CD4-positive, CD25-positive, alpha-beta regulatory T cell (primary cell): ENCODE data around the gene ATG16L2. TPM values are rescaled to one million over a fixed set of nuclear protein-coding genes. Genes with fewer than 3 reads are reported as not detected.

Experiments used
- ATAC-seq, 2 donors: fragments of 150-1000 bp; cut with Tn5 transposase; one replicate each; pipeline ENCODE4 v1.10.0; 2021; ENCODE audit warnings: low read depth in 2 of 2, moderate number of reproducible peaks in 2 of 2, moderate library complexity in 1 of 2
- DNase-seq, 3 donors: peaks; one replicate each; pipeline versions ENCODE4 v3.0.0 to v3.0.0-alpha.2; 2012 to 2022; ENCODE audit warnings: mixed read lengths in 1 of 3
- H3K27ac ChIP-seq: one replicate; pipeline ENCODE4 v1.7.0; 2013; ENCODE audit warnings: mild to moderate bottlenecking, low read length; ENCODE audit not compliant: insufficient read depth, poor library complexity, severe bottlenecking
- H3K27me3 ChIP-seq: one replicate; pipeline ENCODE4 v1.7.0; 2013; ENCODE audit warnings: low read length; ENCODE audit not compliant: control insufficient read depth, insufficient read depth
- H3K36me3 ChIP-seq: one replicate; pipeline ENCODE4 v1.7.0; 2013; ENCODE audit warnings: mild to moderate bottlenecking, low read length, moderate library complexity; ENCODE audit not compliant: control insufficient read depth, insufficient read depth
- H3K4me1 ChIP-seq: 2 replicates; pipeline ENCODE4 v1.7.0; 2013; ENCODE audit warnings: mild to moderate bottlenecking, low read length; ENCODE audit not compliant: insufficient read depth, control insufficient read depth, poor library complexity, severe bottlenecking
- H3K4me3 ChIP-seq: one replicate; pipeline ENCODE4 v1.7.0; 2013; ENCODE audit warnings: low read depth, mild to moderate bottlenecking, low read length, moderate library complexity
- H3K9me3 ChIP-seq, 2 experiments: 1 replicate in 1 of 2; 2 replicates in 1 of 2; pipeline ENCODE4 v1.7.0; 2013; ENCODE audit warnings: low read length in 2 of 2, mild to moderate bottlenecking in 1 of 2, moderate library complexity in 1 of 2; ENCODE audit not compliant: control insufficient read depth in 2 of 2
- H3K27ac Mint-ChIP-seq, 3 donors: one replicate each; pipeline ENCODE4 v1.8.0; 2020 to 2022; ENCODE audit warnings: mild to moderate bottlenecking in 3 of 3, mixed read lengths in 3 of 3, moderate library complexity in 2 of 3
- H3K27me3 Mint-ChIP-seq: one replicate; pipeline ENCODE4 v1.8.0; 2022; ENCODE audit warnings: mild to moderate bottlenecking, mixed read lengths
- H3K36me3 Mint-ChIP-seq: one replicate; pipeline ENCODE4 v1.8.0; 2020; ENCODE audit warnings: mixed read lengths
- H3K4me1 Mint-ChIP-seq, 4 donors: one replicate each; pipeline ENCODE4 v1.8.0; 2020 to 2022; ENCODE audit warnings: mixed read lengths in 4 of 4, mild to moderate bottlenecking in 1 of 4
- H3K4me3 Mint-ChIP-seq, 4 donors: one replicate each; pipeline ENCODE4 v1.8.0; 2020 to 2022; ENCODE audit warnings: mild to moderate bottlenecking in 4 of 4, mixed read lengths in 4 of 4, moderate library complexity in 3 of 4
- H3K9me3 Mint-ChIP-seq, 7 donors: one replicate each; pipeline ENCODE4 v1.8.0; 2020 to 2022; ENCODE audit warnings: mixed read lengths in 7 of 7, mild to moderate bottlenecking in 3 of 7, moderate library complexity in 2 of 7
- polyA plus RNA-seq, 4 donors: library from polyadenylated mRNA; unstranded; fragments of 300-500 nt; fragmentation: Illumina TruSeq; gene quantifications; one replicate each; pipeline ENCODE4 v1.2.3, GENCODE V29; 2021
- total RNA-seq: library from RNA; stranded (reverse); gene quantifications from one replicate; pipeline ENCODE4 v1.2.3, GENCODE V29; 2022

The ATG16L2 gene
- total and polyA plus RNA-seq, 5 donors from 2014 or later, result 6.7 to 89.9 (median 11.1) TPM

GRCh38 chr11:72776117-72776843 is 37.9 kb upstream of the ATG16L2 start:
- H3K4me3 Mint-ChIP-seq, result peak overlapping the region in 1 of 4 donors; percentile 52
- peaks cover 0 to 48% (median 9%) of the 10 kb centered on the region in 4 donors for H3K4me1 Mint-ChIP-seq
- H3K4me1 ChIP-seq, result peaks cover 13% of the 10 kb centered on the region
- DNase-seq (no peak), ATAC-seq (no peak)
- H3K27me3 ChIP-seq, result no peaks in the 10 kb centered on the region
- peaks cover 7% of the 10 kb centered on the region for H3K36me3 Mint-ChIP-seq
- no peaks in the 10 kb centered on the region for H3K9me3 ChIP-seq
- no peak overlapping the region for H3K4me3 ChIP-seq
- H3K27me3 Mint-ChIP-seq, result no peaks in the 10 kb centered on the region
- no peaks in the 10 kb centered on the region for H3K36me3 ChIP-seq
- H3K9me3 Mint-ChIP-seq, result no peaks in the 10 kb centered on the region
- H3K27ac Mint-ChIP-seq, result peak overlapping the region; percentile 35 to 46 (median 38)
- H3K27ac ChIP-seq, result no peak overlapping the region

GRCh38 chr11:72776844-72777754 is 37.1 kb upstream of the ATG16L2 start:
- ATAC-seq (no peak), DNase-seq (no peak)
- Histone ChIP-seq H3K27ac (no peak overlapping the region), H3K36me3 (no peaks in the 10 kb centered on the region), H3K9me3 (no peaks in the 10 kb centered on the region), H3K4me1 (peaks cover 17% of the 10 kb centered on the region), H3K4me3 (no peak overlapping the region), H3K27me3 (no peaks in the 10 kb centered on the region)
- peak overlapping the region in 2 of 3 donors; percentile 35 to 46 for H3K27ac Mint-ChIP-seq
- no peaks in the 10 kb centered on the region for H3K9me3 Mint-ChIP-seq
- H3K36me3 Mint-ChIP-seq, result peaks cover 7% of the 10 kb centered on the region
- H3K27me3 Mint-ChIP-seq, result no peaks in the 10 kb centered on the region
- peak overlapping the region in 1 of 4 donors; percentile 52 for H3K4me3 Mint-ChIP-seq
- H3K4me1 Mint-ChIP-seq, result peaks cover 0 to 49% (median 11%) of the 10 kb centered on the region in 4 donors

- Mint-ChIP-seq H3K27me3 (no peaks in the 10 kb centered on the region), H3K36me3 (peaks cover 2% of the 10 kb centered on the region), H3K9me3 (no peaks in the 10 kb centered on the region), H3K4me3 (peak overlapping the region in 1 of 4 donors; percentile 35), H3K27ac (no peak overlapping the region), H3K4me1 (peaks cover 0 to 53% (median 14%) of the 10 kb centered on the region in 4 donors)
- no peak overlapping the region for H3K27ac ChIP-seq
- DNase-seq (no peak), ATAC-seq (no peak)
- no peaks in the 10 kb centered on the region for H3K36me3 ChIP-seq
- H3K4me3 ChIP-seq, result no peak overlapping the region
- H3K4me1 ChIP-seq, result peaks cover 21% of the 10 kb centered on the region
- H3K27me3 ChIP-seq, result no peaks in the 10 kb centered on the region
- H3K9me3 ChIP-seq, result no peaks in the 10 kb centered on the region
Observed at GRCh38 chr11:72777755-72778278, 36.4 kb upstream of the ATG16L2 start.

- no peaks in the 10 kb centered on the region for H3K27me3 Mint-ChIP-seq
- no peaks in the 10 kb centered on the region for H3K9me3 Mint-ChIP-seq
- peak overlapping the region; percentile 10 to 88 (median 76) for H3K4me3 Mint-ChIP-seq
- Histone ChIP-seq H3K4me1 (peaks cover 21% of the 10 kb centered on the region), H3K27ac (no peak overlapping the region), H3K4me3 (no peak overlapping the region), H3K9me3 (no peaks in the 10 kb centered on the region), H3K36me3 (no peaks in the 10 kb centered on the region), H3K27me3 (no peaks in the 10 kb centered on the region)
- DNase-seq (no peak), ATAC-seq (no peak)
- H3K36me3 Mint-ChIP-seq, result no peaks in the 10 kb centered on the region
- H3K4me1 Mint-ChIP-seq, result peaks cover 0 to 54% (median 11%) of the 10 kb centered on the region in 4 donors
- H3K27ac Mint-ChIP-seq, result peak overlapping the region in 2 of 3 donors; percentile 8 to 55
Observed at GRCh38 chr11:72778535-72779494, 35.4 kb upstream of the ATG16L2 start.

GRCh38 chr11:72779495-72780128 is 34.6 kb upstream of the ATG16L2 start:
- Mint-ChIP-seq H3K27me3 (no peaks in the 10 kb centered on the region), H3K36me3 (no peaks in the 10 kb centered on the region), H3K4me3 (peak overlapping the region; percentile 65 to 88 (median 86)), H3K9me3 (no peaks in the 10 kb centered on the region), H3K4me1 (peaks cover 0 to 54% (median 11%) of the 10 kb centered on the region in 4 donors), H3K27ac (peak overlapping the region; percentile 8 to 90 (median 88))
- Histone ChIP-seq H3K9me3 (no peaks in the 10 kb centered on the region), H3K4me3 (no peak overlapping the region), H3K27ac (no peak overlapping the region), H3K36me3 (no peaks in the 10 kb centered on the region), H3K4me1 (peaks cover 21% of the 10 kb centered on the region), H3K27me3 (no peaks in the 10 kb centered on the region)
- no peak for ATAC-seq
- DNase-seq, result no peak

- H3K9me3 Mint-ChIP-seq, result no peaks in the 10 kb centered on the region
- H3K4me1 Mint-ChIP-seq, result peaks cover 0 to 49% (median 11%) of the 10 kb centered on the region in 4 donors
- Histone ChIP-seq H3K36me3 (no peaks in the 10 kb centered on the region), H3K27me3 (no peaks in the 10 kb centered on the region), H3K27ac (no peak overlapping the region), H3K9me3 (no peaks in the 10 kb centered on the region), H3K4me1 (peaks cover 21% of the 10 kb centered on the region), H3K4me3 (peak overlapping the region; percentile 19)
- ATAC-seq, result no peak
- H3K27me3 Mint-ChIP-seq, result no peaks in the 10 kb centered on the region
- H3K36me3 Mint-ChIP-seq, result no peaks in the 10 kb centered on the region
- no peak for DNase-seq
- peak overlapping the region; percentile 65 to 88 (median 88) for H3K4me3 Mint-ChIP-seq
- H3K27ac Mint-ChIP-seq, result peak overlapping the region in 1 of 3 donors; percentile 90
Observed at GRCh38 chr11:72780296-72781062, 33.7 kb upstream of the ATG16L2 start.
